OCI-LY3 (cell line): ENCODE results near the gene GARS1.

Source experiments
- EZH2phosphoT487 ChIP-seq: fragments of 200-600 bp; shearing (Covaris generic); IDR thresholded peaks from 2 replicates; pipeline ENCODE4 v1.6.1; 2018; ENCODE audit warnings: antibody characterized with exemption, mixed run types, low read depth
- TF ChIP-seq, protein P1 (sequence below): fragments of 200-600, 300-600 bp; sonication (generic); IDR thresholded peaks from 2 replicates; pipeline ENCODE4 v1.5.1; 2014; ENCODE audit warnings: antibody characterized with exemption, low read length, low read depth

DNA sequence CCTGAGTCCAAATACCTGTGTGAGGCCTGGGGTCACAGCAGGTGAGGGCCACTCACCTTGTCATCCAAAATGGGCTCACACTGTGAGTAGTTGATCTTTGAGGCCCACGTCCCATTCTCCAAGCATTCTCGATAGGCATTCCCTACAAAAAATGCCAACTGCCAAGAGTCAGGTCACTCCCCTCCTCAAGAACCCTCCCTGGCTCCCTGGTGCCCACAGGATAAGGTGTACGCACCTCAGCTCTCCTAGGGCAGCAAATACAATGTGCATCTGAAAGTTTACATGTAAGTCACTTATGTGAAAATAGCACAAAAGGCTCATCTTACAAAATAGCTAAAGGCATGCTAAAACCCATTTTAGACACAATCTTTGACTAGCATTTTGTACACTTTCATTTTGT is 72.5 kb downstream of the GARS1 start:
- TF ChIP-seq EZH2phosphoT487: no peak
- TF ChIP-seq, protein P1, sequence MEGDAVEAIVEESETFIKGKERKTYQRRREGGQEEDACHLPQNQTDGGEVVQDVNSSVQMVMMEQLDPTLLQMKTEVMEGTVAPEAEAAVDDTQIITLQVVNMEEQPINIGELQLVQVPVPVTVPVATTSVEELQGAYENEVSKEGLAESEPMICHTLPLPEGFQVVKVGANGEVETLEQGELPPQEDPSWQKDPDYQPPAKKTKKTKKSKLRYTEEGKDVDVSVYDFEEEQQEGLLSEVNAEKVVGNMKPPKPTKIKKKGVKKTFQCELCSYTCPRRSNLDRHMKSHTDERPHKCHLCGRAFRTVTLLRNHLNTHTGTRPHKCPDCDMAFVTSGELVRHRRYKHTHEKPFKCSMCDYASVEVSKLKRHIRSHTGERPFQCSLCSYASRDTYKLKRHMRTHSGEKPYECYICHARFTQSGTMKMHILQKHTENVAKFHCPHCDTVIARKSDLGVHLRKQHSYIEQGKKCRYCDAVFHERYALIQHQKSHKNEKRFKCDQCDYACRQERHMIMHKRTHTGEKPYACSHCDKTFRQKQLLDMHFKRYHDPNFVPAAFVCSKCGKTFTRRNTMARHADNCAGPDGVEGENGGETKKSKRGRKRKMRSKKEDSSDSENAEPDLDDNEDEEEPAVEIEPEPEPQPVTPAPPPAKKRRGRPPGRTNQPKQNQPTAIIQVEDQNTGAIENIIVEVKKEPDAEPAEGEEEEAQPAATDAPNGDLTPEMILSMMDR: no peak
